HG03342 (cell line): Measurements from ENCODE around the gene CFAP97D2.
"Not testable (repeated sequence)": the region's sequence is repeated elsewhere in the genome, so short reads cannot be mapped to it uniquely, and the experiment has no call there.

Experiments used
- ATAC-seq: cut with Tn5 transposase; IDR thresholded peaks from one replicate; pipeline ENCODE4 v1.9.1; 2021; ENCODE audit warnings: mild to moderate bottlenecking, moderate library complexity; ENCODE audit not compliant: unreplicated experiment

CFAP97D2 gene

GRCh38 chr13:114263578-114263977 is 84.5 kb downstream of the CFAP97D2 start:
- no peak for ATAC-seq

DNA sequence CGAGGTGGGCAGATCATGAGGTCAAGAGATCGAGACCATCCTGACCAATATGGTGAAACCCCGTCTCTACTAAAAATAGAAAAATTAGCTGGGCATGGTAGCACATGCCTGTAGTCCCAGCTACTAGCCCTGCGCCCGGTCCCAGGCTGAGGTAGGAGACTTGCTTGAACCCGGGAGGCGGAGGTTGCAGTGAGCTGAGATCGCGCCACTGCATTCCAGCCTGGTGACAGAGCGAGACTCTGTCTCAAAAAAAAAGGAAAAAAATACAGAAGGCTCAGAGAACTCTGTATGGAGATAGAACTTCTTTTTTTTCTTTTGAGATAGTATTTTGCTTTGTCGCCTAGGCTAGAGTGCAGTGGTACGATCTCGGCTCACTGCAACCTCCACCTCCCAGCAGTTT is 85.3 kb downstream of the CFAP97D2 start:
- ATAC-seq = not testable (repeated sequence)

- ATAC-seq = no peak
Measured at GRCh38 chr13:114264886-114265611, 86.0 kb downstream of the CFAP97D2 start.

DNA sequence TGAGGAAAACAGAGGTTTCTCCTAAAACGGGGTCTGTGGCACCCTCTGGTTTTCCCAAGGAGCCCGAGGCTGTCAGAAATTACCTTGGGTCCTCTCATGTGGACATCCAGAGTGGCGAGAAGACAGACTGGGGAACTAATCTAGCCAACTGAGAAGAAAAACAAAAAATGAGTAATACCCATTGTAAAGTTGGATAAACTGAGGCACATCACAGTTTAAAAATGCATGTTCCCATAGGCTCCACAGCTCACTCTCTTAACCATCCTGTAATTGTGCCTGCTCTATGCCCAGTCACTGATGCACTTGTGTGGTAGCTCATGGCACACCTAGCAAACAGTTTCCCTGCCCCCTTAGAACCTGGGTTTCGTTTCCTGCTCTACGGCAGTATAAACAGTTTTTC is 87.2 kb downstream of the CFAP97D2 start:
- ATAC-seq = no peak

DNA sequence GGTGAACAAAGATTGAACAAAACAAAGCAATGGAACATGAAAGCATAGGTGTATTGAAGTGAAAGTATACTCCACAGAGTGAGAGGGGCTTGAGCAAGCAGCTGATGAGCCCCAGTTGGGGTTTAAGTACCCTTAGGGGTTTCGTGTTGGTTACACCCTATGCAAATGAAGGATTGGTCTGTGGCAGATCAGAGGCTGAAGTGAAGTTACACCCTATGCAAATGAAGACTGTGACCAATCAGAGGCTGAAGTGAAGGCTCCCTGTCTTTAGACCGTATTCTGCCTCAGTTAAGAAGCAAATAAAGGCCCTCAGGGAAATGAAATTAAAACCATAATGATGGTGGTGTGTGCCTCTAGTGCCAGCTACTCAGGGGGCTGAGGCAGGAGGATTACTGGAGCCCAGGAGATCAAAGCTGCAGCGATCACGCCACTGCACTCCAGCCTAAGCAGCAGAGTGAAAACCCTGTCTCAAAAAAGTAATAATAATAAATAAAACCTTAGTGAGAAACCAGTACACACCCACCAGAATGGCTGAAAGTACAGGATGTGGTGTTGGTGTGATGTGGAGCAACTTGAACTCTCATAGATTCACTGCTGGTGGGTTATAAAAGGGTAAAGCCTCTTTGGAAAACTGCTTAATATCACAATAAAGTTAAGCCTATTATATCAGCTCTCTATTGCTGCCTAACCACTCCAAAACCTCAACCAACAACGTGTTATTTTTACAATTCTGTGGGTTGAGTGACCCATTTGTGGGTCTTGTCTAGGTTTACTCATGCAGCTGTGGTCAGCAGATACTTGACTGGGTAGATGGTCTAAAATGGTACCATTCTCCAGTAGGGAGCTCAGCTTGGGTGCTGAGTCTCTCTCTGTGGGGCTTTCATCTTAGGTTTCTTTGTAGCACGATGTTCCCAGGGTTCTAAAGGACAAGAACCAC is 89.6 kb downstream of the CFAP97D2 start:
- no peak for ATAC-seq

DNA sequence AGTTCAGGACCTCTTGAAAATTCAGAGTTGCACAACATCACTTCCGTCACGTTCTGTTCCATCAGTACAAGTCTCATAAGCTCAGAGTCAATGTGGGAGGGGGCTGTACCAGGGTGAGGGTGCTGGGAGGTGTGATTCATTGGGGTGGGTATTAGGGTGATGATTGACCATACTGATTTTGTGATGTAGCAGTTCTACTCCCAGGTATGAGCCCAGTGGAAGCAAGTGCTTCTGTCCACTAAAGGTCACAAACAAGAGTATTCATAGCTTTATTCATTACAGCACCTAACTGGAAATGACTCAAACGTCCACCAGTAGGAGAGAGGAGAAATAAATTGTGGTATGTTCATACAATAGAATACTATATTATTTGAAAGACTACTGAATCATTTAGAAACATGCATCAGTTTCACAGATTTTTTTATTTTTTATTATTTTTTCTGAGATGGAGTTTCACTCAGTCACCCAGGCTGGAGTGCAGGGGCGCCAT is 90.3 kb downstream of the CFAP97D2 start:
- no peak for ATAC-seq
